ENCODE results near the gene SELP. TPM values are rescaled to one million over a fixed set of nuclear protein-coding genes. Genes with fewer than 3 reads are reported as not detected.

SELP gene
- total and polyA plus RNA-seq, 2 of the 13 experiments (the other 11 are each of a cell fraction or from before 2014, with no cell fraction given), result 0.11 TPM; not detected in 1

- TF ChIP-seq RCOR2 (CRISPR knock-in tag; IDR thresholded peaks at IDR 0.05) (peak; percentile 73), ZNF101 (CRISPR knock-in tag; IDR thresholded peaks at IDR 0.05; ENCODE audit: borderline replicate concordance, low read depth) (no peak), ZNF687 (CRISPR knock-in tag; IDR thresholded peaks at IDR 0.05) (no peak; the same call in 1 of the 2 replicates), ZNF652 (CRISPR knock-in tag; IDR thresholded peaks at IDR 0.05; ENCODE audit: borderline replicate concordance, low read depth) (no peak), CBX1 (IDR thresholded peaks at IDR 0.05; ENCODE audit: low read depth) (no peak), CEBPB (IDR thresholded peaks at IDR 0.05; ENCODE audit: borderline replicate concordance, low read depth, low read length) (no peak), ZFX (CRISPR knock-in tag; IDR thresholded peaks at IDR 0.05; ENCODE audit: low read depth) (no peak), KDM1A (CRISPR knock-in tag; IDR thresholded peaks at IDR 0.05) (peak; percentile 56; the same call in 1 of the 2 replicates), ZFP91 (CRISPR knock-in tag; IDR thresholded peaks at IDR 0.05; ENCODE audit: borderline replicate concordance) (no peak), TP53 (CRISPR knock-in tag; conservative IDR thresholded peaks at IDR 0.05) (no peak), KMT2B (CRISPR knock-in tag; IDR thresholded peaks at IDR 0.05) (no peak), GATA4 (IDR thresholded peaks at IDR 0.05; ENCODE audit: borderline replicate concordance, low read depth) (no peak), ZNF138 (CRISPR knock-in tag; IDR thresholded peaks at IDR 0.05; ENCODE audit: low read depth) (no peak), ZNF629 (CRISPR knock-in tag; conservative IDR thresholded peaks at IDR 0.05) (no peak), MED13 (CRISPR knock-in tag; IDR thresholded peaks at IDR 0.05) (no peak), ZNF598 (CRISPR knock-in tag; IDR thresholded peaks at IDR 0.05; ENCODE audit: borderline replicate concordance) (no peak), ZUFSP (CRISPR knock-in tag; IDR thresholded peaks at IDR 0.05; ENCODE audit: borderline replicate concordance) (no peak), THAP9 (CRISPR knock-in tag; IDR thresholded peaks at IDR 0.05; ENCODE audit: borderline replicate concordance) (no peak), PHF20 (CRISPR knock-in tag; IDR thresholded peaks at IDR 0.05) (no peak), NR2F2 (IDR thresholded peaks at IDR 0.05; ENCODE audit: borderline replicate concordance, low read depth) (peak; percentile 89)
Observed at GRCh38 chr1:169576241-169576934, 53.5 kb downstream of the SELP start (continued).

Data from HepG2 (cell line).